Activated gamma-delta T cell (primary cell): ENCODE results near the gene RALGAPA1.
"Not testable (repeated sequence)": the region's sequence is repeated elsewhere in the genome, so short reads cannot be mapped to it uniquely, and the experiment has no call there.

ENCODE experiments used
- DNase-seq: peaks from one replicate; lab custom pipeline; 2025; lab: John Stamatoyannopoulos, UW

RALGAPA1 gene

DNA sequence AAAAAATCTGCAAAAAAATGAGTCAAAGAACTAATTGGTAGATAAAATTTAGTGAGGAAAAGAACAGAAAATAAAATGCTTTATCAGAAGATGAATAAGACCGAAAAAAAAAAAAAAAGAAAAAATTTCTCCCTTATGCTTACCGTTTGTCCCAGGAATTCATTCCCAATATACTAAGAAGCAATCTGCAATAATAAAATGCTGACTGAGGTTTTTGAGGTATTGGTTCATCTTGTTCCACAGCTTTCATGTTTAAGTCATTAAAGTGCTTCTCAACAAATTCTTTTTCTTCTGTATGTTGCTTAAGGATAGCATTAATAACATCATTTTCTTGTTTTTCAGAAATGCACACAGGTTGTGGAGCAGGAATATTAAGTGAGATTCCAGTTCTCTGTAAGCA lies 182.1 kb downstream of the RALGAPA1 start:
- DNase-seq: not testable (repeated sequence)

GRCh38 chr14:35621996-35622395 lies 187.1 kb downstream of the RALGAPA1 start:
- DNase-seq: not testable (repeated sequence)

DNA sequence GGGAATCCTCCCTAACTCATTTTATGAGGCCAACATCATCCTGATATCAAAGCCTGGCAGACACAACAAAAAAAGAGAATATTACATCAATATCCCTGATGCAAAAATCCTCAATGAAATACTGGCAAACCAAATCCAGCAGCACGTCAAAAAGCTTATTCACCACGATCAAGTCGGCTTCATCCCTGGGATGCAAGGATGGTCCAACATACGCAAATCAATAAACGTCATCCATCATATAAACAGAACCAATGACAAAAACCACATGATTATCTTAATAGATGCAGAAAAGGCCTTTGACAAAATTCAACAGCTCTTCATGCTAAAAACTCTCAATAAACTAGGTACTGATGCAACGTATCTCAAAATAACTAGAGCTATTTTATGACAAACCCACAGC lies 189.1 kb downstream of the RALGAPA1 start:
- DNase-seq: not testable (repeated sequence)

DNA sequence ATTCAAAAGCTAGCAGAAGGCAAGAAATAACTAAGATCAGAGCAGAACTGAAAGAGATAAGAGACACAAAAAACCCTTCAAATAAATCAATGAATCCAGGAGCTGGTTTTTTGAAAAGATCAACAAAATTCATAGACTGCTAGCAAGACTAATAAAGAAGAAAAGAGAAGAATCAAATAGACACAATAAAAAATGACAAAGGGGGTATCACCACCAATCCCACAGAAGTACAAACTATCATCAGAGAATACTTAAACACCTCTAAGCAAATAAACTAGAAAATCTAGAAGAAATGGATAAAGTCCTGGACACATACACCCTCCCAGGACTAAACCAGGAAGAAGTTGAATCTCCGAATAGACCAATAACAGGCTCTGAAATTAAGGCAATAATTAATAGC lies 189.6 kb downstream of the RALGAPA1 start:
- not testable (repeated sequence) for DNase-seq

DNA sequence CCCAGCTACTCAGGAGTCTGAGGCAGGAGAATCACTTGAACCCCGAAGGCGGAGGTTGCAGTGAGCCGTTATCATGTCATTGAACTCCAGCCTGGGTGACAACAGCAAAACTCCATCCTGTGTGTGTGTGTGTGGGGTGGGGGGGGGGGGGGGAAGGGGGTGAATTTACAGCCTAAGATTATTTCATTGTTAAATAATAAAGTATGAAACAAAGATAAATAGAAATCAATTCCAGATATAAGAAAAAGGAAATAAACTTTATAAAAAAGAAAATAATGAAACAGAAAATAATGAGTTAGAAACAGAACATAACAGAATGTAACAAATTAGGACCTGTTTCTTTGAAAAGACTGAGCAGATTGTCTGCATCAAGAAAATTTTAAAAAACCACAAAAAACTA lies 191.6 kb downstream of the RALGAPA1 start:
- DNase-seq: no peak

DNA sequence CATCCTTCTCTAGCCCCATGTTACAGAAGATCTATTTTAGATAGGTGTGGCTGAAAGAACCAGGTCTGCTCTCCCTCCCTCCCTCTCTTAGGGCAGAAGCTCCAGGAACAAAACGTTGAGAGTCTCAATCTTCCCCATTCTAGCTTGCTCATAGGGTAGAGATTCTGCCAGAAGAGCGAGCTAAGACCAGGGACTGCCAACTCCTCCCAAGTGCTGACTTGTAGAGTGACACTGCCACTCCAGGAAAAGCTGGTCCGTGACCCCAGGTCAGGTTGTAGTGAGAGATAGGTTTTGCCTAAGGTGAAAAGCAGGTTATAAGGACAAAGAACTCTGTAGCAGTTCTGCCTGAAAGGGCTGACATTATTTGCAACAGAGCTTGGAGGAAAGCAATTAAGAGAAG lies 201.7 kb downstream of the RALGAPA1 start:
- DNase-seq: no peak

DNA sequence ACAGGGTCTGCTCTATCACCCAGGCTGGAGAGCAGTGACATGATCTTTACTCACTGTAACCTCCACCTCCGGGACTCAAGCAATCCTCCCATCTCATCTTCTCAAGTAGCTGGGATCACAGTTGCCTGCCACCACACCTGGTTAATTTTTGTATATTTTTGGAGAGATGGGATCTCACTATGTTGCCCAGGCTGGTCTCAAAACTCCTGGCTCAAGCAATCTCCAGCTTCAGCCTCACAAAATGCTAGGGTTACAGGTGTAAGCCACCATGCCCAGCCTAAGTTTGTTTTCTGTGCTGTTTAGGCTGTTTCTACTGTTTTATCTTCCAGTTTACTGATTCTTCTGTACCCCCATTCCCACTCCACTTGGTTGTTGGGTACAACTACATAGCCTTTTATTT lies 208.8 kb downstream of the RALGAPA1 start:
- DNase-seq: no peak

DNA sequence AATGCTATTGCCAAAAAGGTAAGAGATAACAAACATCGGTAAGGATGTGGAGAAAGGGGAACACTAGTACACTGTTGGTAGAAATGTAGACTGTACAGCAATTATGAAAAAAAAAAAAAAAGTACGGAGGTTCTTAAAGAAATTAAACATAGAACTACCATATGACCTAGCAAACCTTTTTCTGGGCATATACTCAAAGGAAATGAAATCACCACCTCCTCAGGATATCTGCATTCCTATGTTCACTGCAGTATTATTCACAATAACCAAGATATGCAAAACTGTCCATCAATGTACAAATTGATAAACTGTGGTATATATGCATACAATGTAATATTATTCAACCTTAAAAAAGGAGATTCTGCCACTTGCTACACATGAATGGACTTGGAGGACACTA lies 214.5 kb downstream of the RALGAPA1 start:
- no peak for DNase-seq

GRCh38 chr14:35587373-35587772 lies 221.7 kb downstream of the RALGAPA1 start:
- DNase-seq: not testable (repeated sequence)

GRCh38 chr14:35578639-35579038 lies 230.5 kb downstream of the RALGAPA1 start:
- no peak for DNase-seq

- no peak for DNase-seq
Observed at GRCh38 chr14:35578135-35578534, 231.0 kb downstream of the RALGAPA1 start.

DNA sequence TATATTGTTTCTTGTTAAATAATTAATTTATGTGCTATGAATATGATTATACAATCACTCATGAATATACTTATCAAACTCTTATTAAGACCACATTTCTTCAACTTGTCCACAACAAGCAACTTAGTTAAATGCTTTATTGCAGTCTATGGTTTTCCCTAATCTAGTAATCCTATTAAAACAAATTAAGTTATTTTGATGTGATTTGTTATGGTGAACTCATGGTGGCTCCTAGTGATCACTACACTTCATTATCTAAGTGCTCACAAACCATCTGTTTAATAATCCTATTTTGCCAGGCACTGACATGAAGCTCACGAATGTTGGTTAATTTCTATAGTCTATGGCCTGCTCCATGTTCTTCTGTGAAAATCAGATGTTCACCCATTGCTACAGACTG lies 232.2 kb downstream of the RALGAPA1 start:
- no peak for DNase-seq

GRCh38 chr14:35576260-35576659 lies 232.8 kb downstream of the RALGAPA1 start:
- DNase-seq: no peak

DNA sequence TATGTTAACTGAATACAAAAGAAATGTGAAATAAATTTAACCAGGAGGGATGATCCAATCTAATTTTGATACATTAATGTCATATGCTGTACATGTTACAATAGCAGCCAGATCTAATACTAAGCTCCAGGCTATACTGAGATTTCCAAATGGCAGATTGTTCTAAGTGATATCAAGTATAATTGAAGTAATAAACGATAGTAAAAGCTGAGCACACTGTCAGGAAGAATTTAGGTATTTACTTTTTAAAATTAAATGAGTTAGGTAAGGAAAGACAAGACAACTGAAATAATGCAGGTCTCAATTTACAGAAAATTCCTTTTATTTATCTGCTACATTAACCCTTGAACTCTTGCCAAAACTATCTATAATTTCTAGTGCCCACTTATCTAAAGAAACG lies 235.2 kb downstream of the RALGAPA1 start:
- DNase-seq: no peak

- DNase-seq: no peak
Observed at GRCh38 chr14:35571598-35571997, 237.5 kb downstream of the RALGAPA1 start.

GRCh38 chr14:35565871-35566464 lies 243.1 kb downstream of the RALGAPA1 start:
- DNase-seq: no peak

- no peak for DNase-seq
Observed at GRCh38 chr14:35558680-35559079, 250.4 kb downstream of the RALGAPA1 start.

GRCh38 chr14:35557221-35557747 lies 251.8 kb downstream of the RALGAPA1 start:
- DNase-seq: no peak

DNA sequence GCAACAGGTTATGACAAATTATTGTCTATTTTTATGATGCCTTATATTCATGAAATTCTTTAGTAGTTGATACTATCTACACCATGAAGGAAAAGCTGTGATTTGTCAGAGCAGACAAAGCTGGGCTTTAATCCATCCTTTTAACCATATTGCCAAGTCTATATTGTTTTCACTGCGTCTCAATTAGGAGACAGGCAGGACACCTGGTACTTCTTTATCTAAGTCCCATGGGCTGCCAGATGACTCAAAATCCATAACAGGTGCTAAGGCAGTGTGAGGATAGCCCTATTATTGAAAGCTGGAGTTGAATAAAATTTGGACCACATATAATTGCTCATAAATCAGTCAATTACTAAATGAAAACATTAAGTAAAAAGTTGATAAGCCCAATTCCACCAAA lies 252.5 kb downstream of the RALGAPA1 start:
- no peak for DNase-seq

GRCh38 chr14:35553808-35554207 lies 255.3 kb downstream of the RALGAPA1 start:
- DNase-seq: no peak

- no peak for DNase-seq
Observed at GRCh38 chr14:35551081-35551480, 258.0 kb downstream of the RALGAPA1 start.

DNA sequence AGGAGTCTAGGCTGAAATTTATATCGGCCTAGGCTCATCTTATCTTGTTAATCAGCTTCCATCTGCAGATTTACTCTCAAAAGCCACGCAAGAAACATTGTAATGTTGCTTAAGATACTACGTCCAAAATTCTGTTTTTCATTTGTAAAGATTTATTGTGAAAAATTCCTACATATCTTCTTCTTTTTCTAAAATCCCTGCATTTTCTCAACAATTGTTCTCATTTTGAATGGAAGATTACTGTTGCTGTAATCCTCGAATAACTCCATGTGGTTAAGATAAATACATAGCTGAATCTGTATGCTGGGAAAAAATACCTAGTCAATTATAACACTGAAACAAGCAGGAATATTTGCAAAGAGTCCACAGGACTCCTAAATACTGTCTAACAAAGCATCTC lies 259.5 kb downstream of the RALGAPA1 start:
- no peak for DNase-seq

GRCh38 chr14:35543006-35543405 lies 266.1 kb downstream of the RALGAPA1 start:
- no peak for DNase-seq

- DNase-seq: no peak
Observed at GRCh38 chr14:35539969-35540368, 269.1 kb downstream of the RALGAPA1 start.
